Spleen (tissue), 11 donors: ENCODE results near the gene ZDHHC11. TPM values are rescaled to one million over a fixed set of nuclear protein-coding genes. Genes with fewer than 3 reads are reported as not detected.
A peak's percentile ranks its signal among the peaks of the same experiment; 100 is the strongest.
"Not testable (repeated sequence)": the region's sequence is repeated elsewhere in the genome, so short reads cannot be mapped to it uniquely, and the experiment has no call there.

Experiments used
- DNase-seq: peaks from one replicate; pipeline ENCODE4 v3.0.0-alpha.2; 2020
- H3K27ac ChIP-seq, 8 donors: fragments of 200-600 bp; sonication (generic) in 7 of 8; 1 replicate in 4 of 8; 2 replicates in 4 of 8; pipeline versions ENCODE4 v1.5.0 to v1.8.0; 2016 to 2021; ENCODE audit warnings: inconsistent platforms in 4 of 8, mild to moderate bottlenecking in 4 of 8, moderate library complexity in 1 of 8
- H3K27me3 ChIP-seq, 7 donors: fragments of 200-600 bp; sonication (generic) in 6 of 7; replicated peaks in 1 of 7; 1 replicate in 4 of 7; 2 replicates in 3 of 7; pipeline versions ENCODE4 v1.5.0 to v1.8.0; 2016 to 2021; ENCODE audit warnings: inconsistent platforms in 3 of 7, mild to moderate bottlenecking in 1 of 7
- H3K36me3 ChIP-seq, 6 donors: fragments of 200-600 bp; sonication (generic) in 5 of 6; 1 replicate in 4 of 6; 2 replicates in 2 of 6; pipeline versions ENCODE4 v1.5.0 to v1.8.0; 2016 to 2021; ENCODE audit warnings: inconsistent platforms in 2 of 6
- H3K4me1 ChIP-seq, 6 donors: fragments of 200-600 bp; sonication (generic) in 5 of 6; 1 replicate in 3 of 6; 2 replicates in 3 of 6; pipeline versions ENCODE4 v1.5.0 to v1.8.0; 2016 to 2021; ENCODE audit warnings: inconsistent platforms in 3 of 6
- H3K4me3 ChIP-seq, 8 donors: fragments of 200-600 bp; sonication (generic) in 7 of 8; 1 replicate in 4 of 8; 2 replicates in 4 of 8; pipeline versions ENCODE4 v1.5.0 to v1.8.0; 2016 to 2021; ENCODE audit warnings: inconsistent platforms in 4 of 8, mild to moderate bottlenecking in 4 of 8, moderate library complexity in 2 of 8
- H3K9me3 ChIP-seq, 8 donors: fragments of 200-600 bp; sonication (generic) in 7 of 8; 1 replicate in 4 of 8; 2 replicates in 4 of 8; pipeline versions ENCODE4 v1.5.0 to v1.8.0; 2016 to 2021; ENCODE audit warnings: inconsistent platforms in 4 of 8
- CTCF ChIP-seq, 11 experiments: fragments of 200-600 bp in 7 of 11; fragments of 450-650 bp in 4 of 11; sonication (generic) in 4 of 11; IDR thresholded peaks in 8 of 11; conservative IDR thresholded peaks in 3 of 11; 1 replicate in 7 of 11; 2 replicates in 4 of 11; pipeline versions ENCODE4 v1.4.0 to v1.8.0; 2016 to 2021; ENCODE audit warnings: antibody characterized with exemption in 11 of 11, inconsistent platforms in 4 of 11, mild to moderate bottlenecking in 1 of 11
- POLR2A ChIP-seq, 3 donors: fragments of 450-650 bp; IDR thresholded peaks; one replicate each; pipeline ENCODE4 v1.5.1; 2017; ENCODE audit warnings: antibody characterized with exemption in 3 of 3, mild to moderate bottlenecking in 1 of 3
- POLR2AphosphoS5 ChIP-seq, 3 donors: sonication (generic); formaldehyde crosslinking; IDR thresholded peaks; one replicate each; pipeline ENCODE4 v1.5.1; 2017; ENCODE audit warnings: antibody characterized with exemption in 3 of 3
- WGBS, 5 donors: extraction: QIAGEN DNeasy Blood & Tissue Kit in 3 of 5; methylation state at CpG; one replicate each; pipeline versions ENCODE4 v1.1.5 to v1.1.7; 2013 to 2018; 5-methylcytosine and 5-hydroxymethylcytosine counted together
- intact Hi-C: fragments of 100-400 bp; cut with DNase I; formaldehyde crosslinking; loops from one replicate; pipeline ENCODE4 v1.15.0; 2023; ENCODE audit warnings: low total_unique reads
- polyA plus RNA-seq, 3 donors: library from polyadenylated mRNA; stranded (reverse); fragments of 200-250 nt; gene quantifications; one replicate each; pipeline ENCODE4 v1.2.1, GENCODE V29; 2013
- total RNA-seq, 7 donors: library from RNA; depleted of rRNA in 3 of 7; stranded (reverse); fragments of >200 nt in 3 of 7; fragmentation: NEBNext Ultra II Directional in 4 of 7; extraction: Animal tissue kit (Norgen Biotek cat#: 25700) in 4 of 7; gene quantifications; one replicate each; pipeline versions ENCODE4 v1.1.0 to v1.2.1, GENCODE V29; 2016 to 2021
- donor health status: healthy with polysubstance abuse.
- donor health status: DM: no; HTN: no; CAD: no; lungs with moderate emphysema.
- donor health status: DM: no; HTN: no; CAD: no.
- donor health status: Bipolar disorder and iron deficiency.
- donor health status: healthy.
- donor health status: DM: no; HTN: no; CAD: no.
- donor health status: DM: yes; HTN: yes; CAD: no.

Gene ZDHHC11
- total and polyA plus RNA-seq, 10 donors: 1.3 to 75.0 (median 6.4) TPM

DNA sequence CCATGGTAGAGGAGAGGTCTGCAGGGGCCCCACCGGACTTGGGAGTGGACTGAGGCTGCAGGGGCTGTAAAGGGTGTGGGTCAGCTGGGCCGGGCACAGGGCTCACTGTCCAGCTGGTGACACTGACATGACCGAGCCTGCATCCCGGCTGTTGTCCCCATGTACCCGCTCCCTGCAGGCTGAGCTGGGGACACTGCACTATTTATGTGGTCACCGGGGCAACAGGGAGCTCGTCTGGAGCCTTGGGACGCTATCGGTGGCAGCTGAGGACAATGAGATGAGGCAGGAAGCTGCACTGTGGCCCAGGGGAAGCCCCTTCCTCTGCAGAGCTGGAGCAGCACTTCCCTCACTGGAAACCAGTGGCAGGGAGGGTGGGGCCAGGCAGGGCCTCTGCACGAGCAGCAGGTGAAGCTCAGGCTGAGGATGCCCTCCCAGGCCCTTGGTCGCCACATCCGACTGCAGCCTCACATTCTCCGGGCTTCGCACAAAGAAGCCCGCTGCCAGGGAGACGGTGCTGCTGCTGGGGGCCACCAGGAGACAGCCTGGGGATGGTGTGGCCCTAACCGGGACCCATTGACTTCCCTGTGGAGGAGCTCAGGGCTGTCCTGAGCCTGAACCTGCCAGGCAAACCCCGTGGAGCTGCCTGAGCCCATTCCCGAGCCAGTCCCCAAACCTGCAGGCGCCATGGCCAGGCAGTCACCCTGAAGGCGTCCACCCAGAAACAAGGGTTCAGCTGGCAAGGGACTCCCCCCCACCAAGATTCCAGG lies 92.7 kb downstream of the ZDHHC11 start:
- H3K36me3 ChIP-seq: peaks cover 0 to 4% (median 0%) of the 10 kb centered on the region in 6 donors
- peak overlapping the region in 3 of 8 donors; percentile 59 to 67 (median 60) for H3K27ac ChIP-seq
- H3K9me3 ChIP-seq: no peaks in the 10 kb centered on the region
- H3K4me1 ChIP-seq: peaks cover 8 to 31% (median 23%) of the 10 kb centered on the region in 6 donors
- intact Hi-C loops: no loop called here
- H3K4me3 ChIP-seq: peak overlapping the region in 1 of 8 donors; percentile 3
- peaks cover 0 to 9% (median 0%) of the 10 kb centered on the region in 7 donors for H3K27me3 ChIP-seq
- TF ChIP-seq POLR2AphosphoS5 (IDR thresholded peaks at IDR 0.05): peak in 2 of 3 donors; percentile 60 to 88
- no peak for TF ChIP-seq CTCF (IDR thresholded peaks at IDR 0.05 in 8 of 11, conservative IDR thresholded peaks at IDR 0.05 in 3 of 11)
- WGBS, 5 donors: 56 to 71% (median 64%) methylated on average over 17 to 21 of the region's 21 CpGs
- DNase-seq: no peak

- WGBS, 5 donors: 75 to 89% (median 81%) methylated on average over 6 to 15 of the region's 15 CpGs
- Histone ChIP-seq H3K36me3 (peaks cover 0 to 4% (median 0%) of the 10 kb centered on the region in 6 donors), H3K4me3 (no peak overlapping the region), H3K9me3 (no peaks in the 10 kb centered on the region), H3K27ac (peak overlapping the region in 3 of 8 donors; percentile 44 to 60 (median 59)), H3K27me3 (peaks cover 0 to 9% (median 0%) of the 10 kb centered on the region in 7 donors), H3K4me1 (peaks cover 8 to 31% (median 23%) of the 10 kb centered on the region in 6 donors)
- no peak for TF ChIP-seq POLR2A (IDR thresholded peaks at IDR 0.05)
- no peak for DNase-seq
- intact Hi-C loops: no loop called here
Measured at GRCh38 chr5:757346-757930, 93.3 kb downstream of the ZDHHC11 start.

- H3K4me1 ChIP-seq: peaks cover 8 to 31% (median 23%) of the 10 kb centered on the region in 6 donors
- intact Hi-C loops: no loop called here
- TF ChIP-seq POLR2AphosphoS5 (IDR thresholded peaks at IDR 0.05) (peak in 1 of 3 donors; percentile 56), POLR2A (IDR thresholded peaks at IDR 0.05) (no peak), CTCF (IDR thresholded peaks at IDR 0.05 in 8 of 11, conservative IDR thresholded peaks at IDR 0.05 in 3 of 11) (no peak)
- peaks cover 0 to 4% (median 0%) of the 10 kb centered on the region in 6 donors for H3K36me3 ChIP-seq
- H3K27me3 ChIP-seq: peaks cover 0 to 9% (median 0%) of the 10 kb centered on the region in 7 donors
- no peak for DNase-seq
- peak overlapping the region in 2 of 8 donors; percentile 2 to 59 for H3K27ac ChIP-seq
- H3K4me3 ChIP-seq: no peak overlapping the region
- 58 to 74% (median 64%) methylated on average over 3 to 11 of the region's 11 CpGs for WGBS, 5 donors
- no peaks in the 10 kb centered on the region for H3K9me3 ChIP-seq
Measured at GRCh38 chr5:756865-757345, 93.9 kb downstream of the ZDHHC11 start.

- no peak for DNase-seq
- WGBS, 5 donors: 79 to 92% (median 89%) methylated on average over 5 to 10 of the region's 10 CpGs
- intact Hi-C loops: no loop called here
- H3K36me3 ChIP-seq: peaks cover 0 to 4% (median 0%) of the 10 kb centered on the region in 6 donors
- peaks cover 0 to 9% (median 0%) of the 10 kb centered on the region in 7 donors for H3K27me3 ChIP-seq
- peaks cover 8 to 31% (median 23%) of the 10 kb centered on the region in 6 donors for H3K4me1 ChIP-seq
- TF ChIP-seq POLR2AphosphoS5 (IDR thresholded peaks at IDR 0.05) (no peak), CTCF (IDR thresholded peaks at IDR 0.05 in 8 of 11, conservative IDR thresholded peaks at IDR 0.05 in 3 of 11) (no peak), POLR2A (IDR thresholded peaks at IDR 0.05) (no peak)
- H3K9me3 ChIP-seq: no peaks in the 10 kb centered on the region
- no peak overlapping the region for H3K27ac ChIP-seq
- H3K4me3 ChIP-seq: no peak overlapping the region
Measured at GRCh38 chr5:756171-756570, 94.6 kb downstream of the ZDHHC11 start.

DNA sequence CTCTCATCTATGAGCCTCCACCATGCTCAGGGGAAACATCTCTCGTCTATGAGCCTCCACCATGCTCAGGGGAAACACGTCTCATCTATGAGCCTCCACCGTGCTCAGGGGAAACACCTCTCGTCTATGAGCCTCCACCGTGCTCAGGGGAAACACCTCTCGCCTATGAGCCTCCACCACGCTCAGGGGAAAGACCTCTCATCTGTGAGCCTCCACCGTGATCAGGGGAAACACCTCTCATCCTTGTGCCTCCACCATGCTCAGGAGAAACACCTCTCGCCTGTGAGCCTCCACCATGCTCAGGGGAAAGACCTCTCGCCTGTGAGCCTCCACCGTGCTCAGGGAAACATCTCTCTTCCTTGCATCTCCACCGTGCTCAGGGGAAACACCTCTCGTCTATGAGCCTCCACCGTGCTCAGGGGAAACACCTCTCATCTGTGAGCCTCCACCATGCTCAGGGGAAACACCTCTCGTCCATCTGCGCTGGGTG lies 96.6 kb downstream of the ZDHHC11 start:
- H3K27ac ChIP-seq, H3K36me3 ChIP-seq, intact Hi-C loops, H3K27me3 ChIP-seq, H3K9me3 ChIP-seq, H3K4me3 ChIP-seq: not testable (repeated sequence)
- DNase-seq: peak; percentile 35
- WGBS, 5 donors: 53 to 71% (median 55%) methylated on average over 6 to 16 of the region's 16 CpGs
- H3K4me1 ChIP-seq: peaks cover 8 to 26% (median 20%) of the 10 kb centered on the region in 6 donors

- H3K9me3 ChIP-seq, H3K36me3 ChIP-seq, H3K27me3 ChIP-seq, H3K27ac ChIP-seq, intact Hi-C loops, H3K4me3 ChIP-seq: not testable (repeated sequence)
- DNase-seq: peak; percentile 13
- 70 to 80% (median 77%) methylated on average over 2 to 17 of the region's 19 CpGs for WGBS, 5 donors
- H3K4me1 ChIP-seq: peaks cover 8 to 25% (median 15%) of the 10 kb centered on the region in 6 donors
Measured at GRCh38 chr5:753567-754142, 97.1 kb downstream of the ZDHHC11 start.
